Esophagus squamous epithelium (tissue), 4 donors: ENCODE results near the gene GAREM2.
"Not testable (repeated sequence)": the region's sequence is repeated elsewhere in the genome, so short reads cannot be mapped to it uniquely, and the experiment has no call there.

ENCODE experiments used
- CTCF ChIP-seq, 6 experiments: fragments of 450-650 bp in 4 of 6; fragments of 200-600 bp in 2 of 6; sonication (generic) in 2 of 6; IDR thresholded peaks; one replicate each; pipeline ENCODE4 v1.5.1; 2016 to 2019; ENCODE audit warnings: antibody characterized with exemption in 6 of 6, mild to moderate bottlenecking in 4 of 6, moderate library complexity in 4 of 6
- POLR2A ChIP-seq, 4 donors: fragments of 450-650 bp; IDR thresholded peaks; one replicate each; pipeline ENCODE4 v1.6.1; 2017; ENCODE audit warnings: antibody characterized with exemption in 4 of 4, mild to moderate bottlenecking in 4 of 4, moderate library complexity in 3 of 4

GRCh38 chr2:26166541-26166940, 6.3 kb upstream of the GAREM2 start:
- not testable (repeated sequence) for TF ChIP-seq CTCF, POLR2A (IDR thresholded peaks at IDR 0.05)
